ENCODE data around the gene SNX13.

SNX13 gene

GRCh38 chr7:17943006-17943405 lies 2.7 kb upstream of the SNX13 start:
- DNase-seq = no peak

GRCh38 chr7:17942231-17942630 lies 1.9 kb upstream of the SNX13 start:
- no peak for DNase-seq

- DNase-seq = no peak
Measured at GRCh38 chr7:17940951-17941431, 697 bp upstream of the SNX13 start.

GRCh38 chr7:17939606-17940301 lies 540 bp downstream of the SNX13 start:
- peak; percentile 56 for DNase-seq

- DNase-seq = no peak
Measured at GRCh38 chr7:17939211-17939605, 1.1 kb downstream of the SNX13 start.

GRCh38 chr7:17937506-17938120 lies 2.7 kb downstream of the SNX13 start:
- DNase-seq = no peak

GRCh38 chr7:17936321-17936720 lies 4.0 kb downstream of the SNX13 start:
- DNase-seq = no peak

- DNase-seq = no peak
Measured at GRCh38 chr7:17934612-17935240, 5.6 kb downstream of the SNX13 start.

GRCh38 chr7:17934094-17934493 lies 6.2 kb downstream of the SNX13 start:
- no peak for DNase-seq

- no peak for DNase-seq
Measured at GRCh38 chr7:17932770-17933169, 7.5 kb downstream of the SNX13 start.

- DNase-seq = no peak
Measured at GRCh38 chr7:17931069-17931468, 9.2 kb downstream of the SNX13 start.

GRCh38 chr7:17930546-17930945 lies 9.7 kb downstream of the SNX13 start:
- no peak for DNase-seq

GRCh38 chr7:17929647-17930395 lies 10.5 kb downstream of the SNX13 start:
- no peak for DNase-seq

GRCh38 chr7:17928055-17928454 lies 12.2 kb downstream of the SNX13 start:
- no peak for DNase-seq

GRCh38 chr7:17921857-17922416 lies 18.4 kb downstream of the SNX13 start:
- no peak for DNase-seq

GRCh38 chr7:17917842-17918241 lies 22.5 kb downstream of the SNX13 start:
- no peak for DNase-seq

GRCh38 chr7:17916786-17917185 lies 23.5 kb downstream of the SNX13 start:
- DNase-seq = no peak

GRCh38 chr7:17915796-17916195 lies 24.5 kb downstream of the SNX13 start:
- no peak for DNase-seq

- DNase-seq = no peak
Measured at GRCh38 chr7:17915168-17915567, 25.1 kb downstream of the SNX13 start.

- no peak for DNase-seq
Measured at GRCh38 chr7:17913250-17913649, 27.0 kb downstream of the SNX13 start.

GRCh38 chr7:17912536-17913235 lies 27.6 kb downstream of the SNX13 start:
- DNase-seq = no peak

- DNase-seq = no peak
Measured at GRCh38 chr7:17912050-17912449, 28.2 kb downstream of the SNX13 start.
